GM19324 (cell line): ENCODE results near the gene KLK6.

Experiments used
- ATAC-seq: cut with Tn5 transposase; IDR thresholded peaks from one replicate; pipeline ENCODE4 v1.9.1; 2021; ENCODE audit warnings: mild to moderate bottlenecking, moderate library complexity; ENCODE audit not compliant: unreplicated experiment, low FRiP score

The KLK6 gene

DNA sequence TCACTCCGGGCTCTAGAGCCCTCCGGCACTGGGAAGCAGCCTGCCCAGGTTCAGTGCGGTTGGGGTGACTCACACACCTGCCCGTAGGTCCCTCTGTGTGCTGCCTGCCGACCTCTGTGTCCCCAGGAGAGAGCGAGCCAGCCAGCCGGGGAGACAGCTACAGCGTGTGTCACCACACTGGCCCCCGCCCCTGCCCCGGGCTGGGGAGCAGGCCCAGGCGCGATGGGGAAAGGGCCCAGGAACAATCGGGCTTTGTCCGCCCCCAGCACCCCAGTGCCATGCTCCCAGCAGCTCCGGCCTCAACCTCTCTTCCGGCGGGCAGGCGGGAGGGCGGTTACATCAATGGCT is at the start of gene KLK6:
Gene KLK6, minus strand, starts transcription at position 179 of the 348 bp plus-strand sequence. CDS start 1,487 bp downstream, outside the sequence.
- ATAC-seq, result no peak

DNA sequence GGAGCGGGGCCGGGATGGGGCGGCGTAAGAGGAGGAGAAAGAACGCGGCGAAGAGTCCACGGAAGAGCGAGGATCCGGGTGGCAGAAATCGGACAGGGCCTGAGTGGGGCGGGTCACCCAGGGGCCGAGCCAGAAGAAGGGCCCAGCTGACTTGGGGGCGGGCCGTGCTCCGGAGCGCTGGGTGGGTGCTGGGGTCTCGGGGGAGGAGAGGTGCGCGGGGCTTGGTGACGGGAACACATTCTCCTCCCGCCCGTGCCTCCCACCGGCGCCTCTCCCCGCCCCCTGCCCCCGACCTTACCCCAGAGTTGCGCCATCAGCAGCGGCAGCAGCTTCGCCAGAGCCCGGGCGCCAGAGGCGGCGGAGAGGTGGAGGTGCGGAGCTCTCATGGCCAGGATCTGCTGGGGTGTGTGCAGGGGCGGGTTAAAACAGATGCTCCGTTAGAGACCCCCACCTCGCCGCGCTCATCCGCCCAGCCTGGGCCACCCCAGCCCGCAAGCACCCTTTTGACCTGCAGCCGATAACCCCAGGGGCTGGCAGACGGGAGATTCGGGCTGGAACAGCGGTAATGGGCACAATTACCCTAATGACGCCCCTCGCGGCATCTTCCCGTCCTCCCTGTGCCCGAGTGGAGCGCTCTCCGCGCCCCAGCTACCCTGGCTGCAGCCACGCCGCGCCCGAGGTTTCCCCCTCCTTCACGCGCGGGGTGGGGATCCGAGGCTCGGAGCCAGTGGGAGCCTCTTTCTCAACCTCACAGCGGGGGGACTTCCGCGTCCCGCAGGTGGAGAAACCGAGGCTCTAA is 49.6 kb upstream of the KLK6 start:
- ATAC-seq, result no peak

DNA sequence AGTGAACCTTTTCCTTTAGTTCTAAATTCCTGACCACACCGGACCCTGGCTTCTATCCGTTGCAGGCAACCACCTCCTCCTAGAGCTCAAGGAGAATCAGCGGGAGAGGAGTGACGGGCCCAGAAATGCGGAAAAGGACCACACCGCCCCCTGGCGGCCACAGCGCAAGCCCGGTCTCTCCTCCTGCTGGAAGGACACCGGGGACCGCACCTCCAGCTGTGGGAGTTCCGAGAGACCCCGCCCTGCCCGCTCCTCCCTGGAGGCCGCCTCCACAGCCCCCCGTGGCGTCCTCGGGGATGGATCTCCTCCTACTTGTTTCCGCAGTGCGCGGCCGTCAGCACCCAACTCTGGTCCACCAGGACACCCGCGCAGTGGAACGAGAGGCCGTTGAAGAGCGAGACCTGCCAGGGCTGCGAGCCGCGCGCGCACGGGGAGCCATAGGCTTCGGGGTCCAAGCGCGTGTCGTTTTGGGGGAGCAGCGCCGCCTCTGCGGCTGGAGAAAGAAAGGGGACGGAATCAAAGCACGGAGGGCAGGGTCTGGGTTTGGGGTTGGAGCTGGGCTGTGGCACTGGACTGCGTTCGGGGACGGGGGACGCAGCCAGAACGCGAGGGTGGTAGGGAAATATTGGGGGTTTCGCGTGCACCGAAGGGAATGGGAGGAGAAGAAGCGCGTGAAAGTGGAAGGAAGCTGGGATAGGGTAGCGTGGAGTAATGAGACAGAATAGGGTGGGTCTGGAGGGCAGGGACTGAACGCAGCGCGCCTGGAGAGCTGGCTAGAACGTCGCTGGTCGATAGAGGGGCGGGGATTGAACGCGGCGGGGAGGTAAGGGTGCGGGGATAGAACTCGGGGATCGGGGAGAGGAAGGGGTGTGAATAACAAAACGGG is 47.6 kb upstream of the KLK6 start:
- ATAC-seq, result no peak

DNA sequence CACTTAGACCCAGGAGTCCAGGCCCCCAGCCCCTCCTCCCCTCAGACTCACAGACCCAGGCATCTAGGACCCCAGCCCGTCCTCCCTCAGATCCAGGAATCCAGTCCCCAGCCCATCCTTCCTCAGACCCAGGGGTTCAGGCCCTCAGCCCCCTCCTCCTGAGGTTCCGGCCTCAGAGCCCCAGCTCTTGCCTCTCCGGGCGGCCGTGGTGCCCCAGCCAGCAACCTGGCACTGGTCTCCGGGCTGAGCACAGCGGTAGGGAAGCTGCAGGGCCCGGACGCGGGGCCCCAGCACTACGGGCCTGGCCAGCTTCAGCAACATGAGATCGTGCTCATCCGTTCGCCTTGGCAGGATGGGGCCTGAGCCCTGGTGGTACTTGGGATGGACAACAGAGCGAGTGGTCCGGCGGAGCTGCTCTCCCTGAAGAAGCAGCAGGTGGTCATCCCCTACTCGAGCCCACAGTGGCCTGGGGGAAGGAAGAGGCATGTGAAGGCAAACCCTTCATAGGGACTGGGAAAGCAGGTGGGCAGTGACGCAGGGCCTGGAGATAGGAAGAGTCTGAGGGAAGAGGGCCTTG is 46.4 kb upstream of the KLK6 start:
- ATAC-seq, result no peak

DNA sequence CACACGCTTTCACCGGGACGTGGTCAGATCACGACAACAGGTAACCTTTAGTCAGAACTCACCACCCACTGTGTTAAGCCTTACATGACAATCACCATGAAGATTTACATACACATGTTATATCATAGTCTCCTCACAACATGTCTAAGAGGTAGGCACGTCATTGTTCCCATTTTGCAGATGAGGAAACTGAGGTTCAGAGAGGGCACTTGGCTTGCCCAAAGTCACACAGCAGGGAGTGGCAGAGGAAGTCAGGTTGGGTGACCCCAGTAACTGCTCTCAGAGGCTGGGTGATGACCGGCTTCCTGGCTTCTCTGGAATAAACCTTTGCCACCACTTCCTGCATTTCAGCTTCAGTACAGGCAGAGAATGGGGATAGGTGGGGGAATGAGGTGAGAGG is 44.9 kb upstream of the KLK6 start:
- no peak for ATAC-seq

DNA sequence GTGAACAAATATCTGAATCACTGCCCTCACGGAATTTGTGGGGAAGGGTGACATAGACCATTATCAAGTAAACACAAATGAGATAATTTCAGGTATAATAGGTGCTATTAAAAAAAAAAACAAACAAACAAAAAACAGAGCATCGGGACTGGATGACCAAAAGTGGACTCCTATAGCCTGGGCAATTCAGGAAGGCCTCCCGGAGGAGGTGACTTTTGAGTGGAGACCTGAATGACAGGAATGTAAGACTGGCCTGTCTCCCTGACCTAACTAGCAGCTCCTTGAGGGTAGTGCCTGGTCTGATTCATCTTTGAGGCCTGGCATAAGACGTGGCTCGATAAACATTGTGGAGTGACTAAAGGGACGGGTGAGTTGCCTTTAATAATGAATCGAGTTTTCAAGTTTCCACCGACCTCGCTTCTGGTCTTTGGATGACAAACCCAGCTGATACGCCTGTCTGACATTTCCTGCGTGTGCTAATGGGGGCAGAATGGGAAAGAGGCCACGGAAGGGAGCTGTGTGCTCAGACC is 43.3 kb upstream of the KLK6 start:
- no peak for ATAC-seq

DNA sequence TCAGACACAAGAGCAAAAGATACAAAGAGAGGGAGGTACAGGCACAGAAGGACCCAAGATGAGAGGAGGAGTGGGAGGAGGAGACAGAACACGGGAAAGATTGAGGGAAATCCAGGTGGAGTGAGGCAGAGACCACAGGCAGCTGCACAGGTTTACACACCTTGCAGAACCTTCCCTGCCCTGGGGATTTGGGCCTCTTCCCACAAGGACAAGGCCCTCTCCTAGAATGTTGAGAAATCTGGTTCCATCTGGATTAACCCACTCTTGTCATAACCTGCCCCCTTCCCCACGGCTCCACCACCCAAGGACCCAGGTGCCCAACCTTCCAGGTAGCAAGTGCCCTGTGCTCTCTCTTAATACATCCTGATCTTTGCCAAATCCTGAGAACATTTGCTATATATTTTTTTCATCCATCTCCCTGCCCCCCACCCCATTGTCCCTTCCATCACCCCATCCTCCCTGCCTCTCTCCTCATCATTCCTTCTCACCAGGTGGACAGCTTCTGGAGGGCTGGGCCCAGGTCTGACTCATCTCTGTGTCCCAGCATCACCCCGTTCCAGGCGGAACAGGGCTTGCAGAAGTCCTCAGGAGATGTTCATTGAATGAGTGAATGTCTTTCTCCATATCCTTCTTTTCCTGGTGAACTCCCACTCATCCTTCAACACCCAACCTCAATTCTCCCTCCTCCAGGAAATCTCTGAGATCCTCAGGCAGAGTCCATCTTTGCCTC is 40.8 kb upstream of the KLK6 start:
- no peak for ATAC-seq

DNA sequence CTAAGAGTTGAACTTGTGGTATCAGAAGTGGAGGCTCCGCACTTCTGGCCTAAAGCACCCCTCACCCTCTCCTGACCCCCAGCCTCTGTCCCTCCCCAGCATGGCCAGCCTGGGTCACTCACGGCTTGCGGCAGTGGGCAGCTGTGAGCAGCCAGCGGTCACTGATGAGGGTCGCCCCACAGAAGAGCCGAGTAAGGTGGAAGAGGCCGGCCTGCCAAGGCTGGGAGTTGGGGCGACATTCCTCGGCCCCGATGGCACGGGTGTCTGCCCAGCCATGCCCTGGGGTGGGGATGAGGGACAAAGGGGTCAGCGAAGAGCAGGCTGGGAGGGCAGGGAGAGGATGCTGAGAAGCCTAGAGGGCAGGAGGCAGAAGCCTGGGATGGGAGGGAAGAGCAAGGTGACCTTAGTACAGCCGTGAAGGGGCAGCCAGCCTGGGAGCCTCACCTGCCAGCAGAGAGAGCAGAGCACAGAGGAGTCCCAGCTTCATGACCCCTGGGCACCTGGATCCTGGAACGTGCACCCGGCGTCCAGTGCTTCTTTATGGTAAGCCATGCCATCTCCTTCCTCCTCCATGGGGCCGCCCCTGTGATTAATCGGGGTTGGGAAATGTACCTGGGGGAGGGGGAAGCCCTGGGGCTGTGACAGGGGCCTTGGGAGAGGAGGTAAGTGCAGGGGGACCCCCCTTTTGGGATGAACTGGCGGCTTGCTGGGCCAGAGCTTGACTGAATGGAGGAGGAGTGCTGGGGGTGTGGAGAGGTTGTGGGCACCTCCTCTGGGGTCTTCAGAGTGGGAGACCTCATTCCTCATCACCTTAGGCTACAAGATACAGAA is 39.9 kb upstream of the KLK6 start:
- no peak for ATAC-seq

DNA sequence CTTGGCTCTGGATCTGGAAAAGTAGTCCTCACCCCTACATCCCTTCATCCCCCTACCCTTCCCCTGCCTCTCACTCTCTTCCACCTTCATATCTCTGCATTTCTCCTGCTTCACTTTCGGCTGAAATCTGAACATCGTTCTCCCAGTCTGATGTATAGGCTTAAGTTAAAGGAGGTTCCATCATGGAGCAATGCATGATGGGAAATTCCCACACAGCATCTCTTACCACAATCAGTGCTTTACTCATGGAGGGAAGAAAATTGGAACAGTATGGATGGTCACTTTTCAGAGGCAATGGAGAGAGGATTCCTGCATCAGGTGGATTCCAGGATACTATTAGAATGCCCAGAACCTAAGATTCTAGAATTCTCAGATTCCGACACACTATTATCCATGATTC is 38.1 kb upstream of the KLK6 start:
- no peak for ATAC-seq

DNA sequence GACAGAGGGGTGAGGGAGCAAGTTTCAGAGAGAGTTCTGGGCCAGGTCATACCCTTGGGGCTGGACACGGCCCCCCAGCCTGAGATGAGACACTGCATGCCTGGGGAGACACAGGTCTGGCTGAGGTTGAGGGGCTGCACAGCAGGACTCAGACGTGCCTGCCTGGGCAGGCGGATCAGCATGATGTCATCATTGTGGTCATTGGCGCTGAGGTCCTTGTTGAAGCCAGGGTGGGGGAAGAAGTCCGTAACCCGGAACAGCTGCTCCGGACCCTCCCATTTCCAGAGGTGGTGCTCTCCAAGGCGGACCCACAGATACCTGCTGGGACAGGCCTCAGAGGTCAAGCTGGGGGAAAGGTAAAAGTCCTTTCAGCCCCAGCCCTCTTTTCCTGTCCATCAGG is 37.0 kb upstream of the KLK6 start:
- no peak for ATAC-seq

DNA sequence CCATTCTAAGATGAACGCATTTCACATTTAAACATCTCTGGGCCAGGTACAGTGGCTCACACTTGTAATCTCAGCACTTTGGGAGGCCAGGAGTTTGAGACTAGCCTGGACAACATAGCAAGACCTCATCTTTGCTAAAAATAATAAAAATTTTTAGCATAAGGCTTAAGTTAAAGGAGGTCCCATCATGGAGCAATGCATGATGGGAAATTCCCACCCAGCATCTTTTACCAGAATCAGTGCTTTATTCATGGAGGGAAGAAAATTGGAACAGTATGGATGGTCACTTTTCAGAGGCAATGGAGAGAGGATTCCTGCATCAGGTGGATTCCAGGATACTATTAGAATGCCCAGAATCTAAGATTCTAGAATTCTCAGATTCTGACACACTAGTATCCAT is 35.9 kb upstream of the KLK6 start:
- no peak for ATAC-seq

DNA sequence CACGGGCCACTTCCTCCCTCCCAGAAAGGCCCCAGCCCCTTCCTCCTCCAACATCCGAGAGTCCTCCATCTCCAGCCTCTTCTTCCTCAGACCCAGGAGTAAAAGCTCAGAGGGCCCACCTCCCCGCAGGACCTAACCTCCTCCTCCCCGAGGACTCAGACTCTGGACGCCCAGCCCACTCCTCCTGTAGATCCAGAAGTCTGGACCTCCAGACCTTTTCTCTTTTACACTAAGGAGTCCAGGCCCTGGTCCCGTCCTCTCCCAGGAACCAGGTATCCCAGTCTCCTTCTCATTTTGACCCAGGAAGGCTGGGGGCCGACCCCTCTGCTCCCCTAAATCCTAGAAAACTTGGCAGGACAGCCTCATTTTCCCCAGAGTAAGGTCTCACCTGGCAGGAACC is 33.9 kb upstream of the KLK6 start:
- no peak for ATAC-seq

DNA sequence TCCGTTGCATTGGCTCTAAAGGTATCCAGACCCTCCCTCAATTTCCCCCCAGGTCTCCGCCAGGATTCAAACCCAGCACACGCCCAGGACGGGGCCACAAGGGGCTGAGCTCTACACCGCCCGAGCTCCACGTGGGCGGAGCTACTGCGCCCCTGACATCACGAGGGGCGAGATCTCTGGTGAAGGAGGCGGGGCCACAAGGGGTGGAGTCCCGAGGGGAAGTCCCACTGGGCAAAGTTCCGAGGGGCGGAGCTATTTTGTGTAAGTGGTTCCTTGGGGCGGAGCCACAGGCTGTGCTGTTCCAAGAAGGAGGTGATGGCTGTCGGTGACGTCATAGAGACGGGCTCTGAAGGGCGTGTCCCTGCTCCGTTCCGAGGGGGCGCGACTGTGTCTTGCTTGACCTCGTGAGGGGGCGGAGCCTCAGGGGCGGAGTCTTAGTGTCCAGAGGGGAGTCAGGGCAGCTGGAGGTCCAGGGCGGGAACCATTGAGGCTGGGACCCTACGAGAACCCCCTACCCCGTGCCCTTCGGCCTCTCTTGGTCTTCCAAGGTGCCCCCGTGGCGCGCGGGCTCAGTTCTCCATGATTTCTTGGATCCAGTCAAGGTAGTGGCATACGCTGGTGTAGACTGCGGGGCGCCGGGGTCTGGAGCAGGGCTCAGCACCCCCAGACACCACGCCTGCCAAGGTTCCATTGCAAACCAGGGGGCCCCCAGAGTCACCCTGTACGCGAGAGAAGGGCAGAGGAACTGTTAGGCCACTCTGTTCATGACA is 33.3 kb upstream of the KLK6 start:
- ATAC-seq, result no peak

DNA sequence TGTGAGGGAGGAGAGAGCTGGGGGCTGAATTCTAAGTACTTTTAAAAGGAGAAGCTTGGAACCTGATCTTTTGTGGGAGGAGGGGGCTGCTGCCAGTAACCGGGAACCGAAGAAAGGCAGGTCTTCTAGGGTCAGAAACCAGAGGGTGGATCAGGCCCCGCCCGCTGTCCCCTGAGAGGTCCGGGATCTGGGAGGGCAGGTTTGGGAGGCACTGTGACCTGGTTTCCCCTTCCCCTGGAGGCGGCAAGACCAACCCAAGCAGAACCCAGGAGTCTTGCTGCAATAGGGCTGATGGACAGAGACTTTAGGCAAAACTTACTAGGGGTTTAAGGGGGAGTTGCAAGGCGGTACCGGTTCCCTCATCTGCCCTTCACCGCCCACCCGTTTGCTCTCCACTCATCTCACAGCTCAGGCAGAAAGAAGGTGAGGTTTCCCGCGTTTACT is 32.7 kb upstream of the KLK6 start:
- ATAC-seq, result no peak

DNA sequence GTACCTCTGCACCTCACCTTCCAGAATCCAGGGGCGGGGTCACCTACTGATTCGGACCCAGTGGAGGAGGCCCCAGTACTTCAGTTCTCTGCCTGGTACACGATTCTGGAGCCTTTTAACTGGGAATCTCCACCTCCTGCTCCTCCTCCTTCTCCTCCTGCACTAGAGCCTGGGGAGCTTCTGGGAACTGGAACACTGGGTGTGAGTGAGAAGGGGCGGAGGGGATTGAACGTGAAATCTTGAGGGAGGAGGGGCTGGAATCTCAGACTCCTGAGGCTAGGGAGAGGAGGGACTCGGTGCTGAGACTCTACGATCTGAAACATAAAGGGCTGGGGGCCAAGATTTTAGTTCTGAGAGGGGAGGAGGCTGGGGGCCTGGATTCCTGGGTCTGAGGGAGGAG is 32.1 kb upstream of the KLK6 start, which contains the start of gene KLK8:
Gene KLK8, minus strand, starts transcription at position 90 of the 400 bp plus-strand sequence. CDS start 437 bp downstream, outside the sequence.
- no peak for ATAC-seq

DNA sequence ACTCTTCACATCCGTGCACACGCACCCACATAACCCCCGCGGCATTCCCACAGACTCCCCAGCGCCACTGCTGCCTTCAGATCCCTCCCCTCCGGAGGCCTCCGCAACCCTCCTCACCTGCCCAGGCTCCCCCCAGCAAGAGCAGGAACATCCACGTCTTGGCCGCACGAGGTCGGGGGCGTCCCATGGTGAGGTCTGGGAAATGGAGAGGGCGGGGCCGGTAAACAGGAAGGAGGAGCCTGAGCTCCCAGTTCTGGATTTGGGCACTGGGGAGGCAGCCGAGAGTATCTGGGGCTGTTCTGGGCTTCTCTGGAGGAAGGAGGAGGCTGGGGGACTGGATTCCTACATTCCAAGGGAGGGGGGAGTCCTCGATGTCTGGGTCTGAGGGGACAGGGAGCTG is 31.6 kb upstream of the KLK6 start:
- ATAC-seq, result no peak

DNA sequence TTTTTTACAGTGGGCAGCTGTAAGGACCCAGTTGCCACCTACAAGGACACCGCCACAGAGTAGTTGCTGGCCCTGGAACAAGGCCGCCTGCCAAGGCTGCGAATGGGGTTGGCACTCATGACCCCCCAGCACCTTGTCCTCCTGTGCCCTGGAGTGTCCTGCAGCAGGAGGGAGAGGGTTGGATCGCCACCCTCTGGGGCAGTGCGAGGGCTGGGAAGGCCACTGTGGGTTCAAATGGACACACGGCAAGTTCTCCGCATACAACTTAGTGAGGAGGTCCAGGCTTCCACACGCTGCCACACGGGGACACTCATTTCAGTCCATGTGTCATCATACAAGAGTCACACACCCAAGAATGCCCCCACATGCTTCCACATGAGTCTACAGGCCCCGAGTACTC is 31.0 kb upstream of the KLK6 start:
- no peak for ATAC-seq

DNA sequence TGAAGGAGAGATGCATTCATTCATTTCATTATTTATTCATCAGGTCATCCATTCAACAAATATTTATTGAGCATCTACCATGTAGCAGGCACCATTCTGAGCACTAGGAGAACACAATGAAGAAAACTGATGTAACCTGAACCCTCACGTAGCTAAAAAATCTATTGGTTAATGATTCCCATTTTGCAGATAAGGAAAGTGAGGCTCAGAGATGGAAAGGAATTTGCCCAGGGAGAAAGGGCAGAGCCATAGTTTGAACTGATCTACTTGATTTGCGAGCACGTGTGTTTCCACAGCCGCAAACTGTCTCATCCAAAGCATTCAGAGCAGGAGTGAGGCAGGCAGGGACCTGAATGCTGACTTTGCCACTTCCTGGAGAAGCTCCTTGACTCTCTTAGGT is 29.3 kb upstream of the KLK6 start:
- no peak for ATAC-seq

DNA sequence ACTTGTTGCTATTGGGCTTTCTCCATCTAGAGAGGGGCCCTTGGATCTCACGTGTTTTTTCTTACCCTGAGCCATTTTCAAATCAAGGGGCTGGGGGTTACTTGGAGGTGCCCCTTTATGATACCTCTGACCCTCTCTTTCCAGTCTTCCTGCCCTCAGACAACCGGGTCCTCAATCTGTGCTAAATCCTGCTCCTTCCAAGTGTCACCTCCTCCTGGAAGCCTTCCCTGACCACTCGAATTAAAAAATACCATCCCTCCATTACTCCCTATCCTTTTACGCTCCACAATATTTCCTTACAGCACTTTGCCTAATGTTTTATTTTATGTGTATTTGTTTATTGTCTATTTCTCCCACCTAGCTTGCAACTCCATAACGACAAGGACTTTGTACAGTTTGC is 28.7 kb upstream of the KLK6 start:
- ATAC-seq, result no peak
